DND-41 (cell line): Measurements from ENCODE around the gene UQCRH.
"Not testable (repeated sequence)": the region's sequence is repeated elsewhere in the genome, so short reads cannot be mapped to it uniquely, and the experiment has no call there.

Source experiments
- EZH2 ChIP-seq: IDR thresholded peaks from 3 replicates; pipeline ENCODE4 v1.6.1; 2012; ENCODE audit warnings: borderline replicate concordance, low read depth, mild to moderate bottlenecking, moderate library complexity, low read length, inconsistent platforms; ENCODE audit not compliant: severe bottlenecking
- TF ChIP-seq, protein P1 (sequence below): IDR thresholded peaks from 2 replicates; pipeline ENCODE4 v1.5.1; 2012; ENCODE audit warnings: borderline replicate concordance, low read length, moderate library complexity, mild to moderate bottlenecking; ENCODE audit not compliant: poor library complexity, severe bottlenecking; ENCODE audit errors: extremely low read depth

- TF ChIP-seq, protein P1, sequence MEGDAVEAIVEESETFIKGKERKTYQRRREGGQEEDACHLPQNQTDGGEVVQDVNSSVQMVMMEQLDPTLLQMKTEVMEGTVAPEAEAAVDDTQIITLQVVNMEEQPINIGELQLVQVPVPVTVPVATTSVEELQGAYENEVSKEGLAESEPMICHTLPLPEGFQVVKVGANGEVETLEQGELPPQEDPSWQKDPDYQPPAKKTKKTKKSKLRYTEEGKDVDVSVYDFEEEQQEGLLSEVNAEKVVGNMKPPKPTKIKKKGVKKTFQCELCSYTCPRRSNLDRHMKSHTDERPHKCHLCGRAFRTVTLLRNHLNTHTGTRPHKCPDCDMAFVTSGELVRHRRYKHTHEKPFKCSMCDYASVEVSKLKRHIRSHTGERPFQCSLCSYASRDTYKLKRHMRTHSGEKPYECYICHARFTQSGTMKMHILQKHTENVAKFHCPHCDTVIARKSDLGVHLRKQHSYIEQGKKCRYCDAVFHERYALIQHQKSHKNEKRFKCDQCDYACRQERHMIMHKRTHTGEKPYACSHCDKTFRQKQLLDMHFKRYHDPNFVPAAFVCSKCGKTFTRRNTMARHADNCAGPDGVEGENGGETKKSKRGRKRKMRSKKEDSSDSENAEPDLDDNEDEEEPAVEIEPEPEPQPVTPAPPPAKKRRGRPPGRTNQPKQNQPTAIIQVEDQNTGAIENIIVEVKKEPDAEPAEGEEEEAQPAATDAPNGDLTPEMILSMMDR: not testable (repeated sequence)
- not testable (repeated sequence) for TF ChIP-seq EZH2
Measured at GRCh38 chr1:46331786-46332540, 28.5 kb downstream of the UQCRH start.
